AML-193 (cell line): ENCODE data around the gene PTPRN.
"Not testable (repeated sequence)": the region's sequence is repeated elsewhere in the genome, so short reads cannot be mapped to it uniquely, and the experiment has no call there.

Experiments
- DNase-seq, 2 experiments: peaks; one replicate each; lab custom pipeline; 2025; lab: John Stamatoyannopoulos, UW

PTPRN gene

GRCh38 chr2:219309278-219309677 lies at the start of gene PTPRN:
Gene PTPRN, minus strand, starts transcription at chr2:219309401. Its CDS starts 69 bp downstream, at chr2:219309332.
- DNase-seq = no peak

- no peak for DNase-seq
These were observed 49.2 kb upstream of the PTPRN start for GRCh38 chr2:219358170-219359075.

- DNase-seq = peak; percentile 86 to 91
These were observed 47.6 kb upstream of the PTPRN start for GRCh38 chr2:219356834-219357233.

- DNase-seq = no peak
These were observed 45.4 kb upstream of the PTPRN start for GRCh38 chr2:219354582-219354981.

- DNase-seq = no peak
These were observed 43.9 kb upstream of the PTPRN start for GRCh38 chr2:219353129-219353528.

GRCh38 chr2:219352448-219353023 lies 43.3 kb upstream of the PTPRN start:
- peak; percentile 39 to 55 for DNase-seq

GRCh38 chr2:219350710-219351221 lies 41.6 kb upstream of the PTPRN start:
- no peak for DNase-seq

GRCh38 chr2:219350215-219350614 lies 41.0 kb upstream of the PTPRN start:
- no peak for DNase-seq

GRCh38 chr2:219344751-219345430 lies 35.7 kb upstream of the PTPRN start:
- DNase-seq = peak; percentile 2 to 3

GRCh38 chr2:219335373-219335786 lies 26.2 kb upstream of the PTPRN start:
- no peak for DNase-seq

GRCh38 chr2:219334076-219334475 lies 24.9 kb upstream of the PTPRN start:
- no peak for DNase-seq

- no peak for DNase-seq
These were observed 23.3 kb upstream of the PTPRN start, which contains the start of gene RESP18 for GRCh38 chr2:219332542-219332941. Gene RESP18, minus strand, starts transcription at chr2:219332744.

- no peak for DNase-seq
These were observed 22.5 kb upstream of the PTPRN start for GRCh38 chr2:219331560-219332213.

GRCh38 chr2:219327719-219328118 lies 18.5 kb upstream of the PTPRN start:
- DNase-seq = no peak

GRCh38 chr2:219325657-219326315 lies 16.6 kb upstream of the PTPRN start:
- DNase-seq = no peak

- DNase-seq = no peak
These were observed 15.9 kb upstream of the PTPRN start for GRCh38 chr2:219325136-219325535.

- no peak for DNase-seq
These were observed 14.2 kb upstream of the PTPRN start for GRCh38 chr2:219323434-219323833.

- DNase-seq = no peak
These were observed 5.7 kb upstream of the PTPRN start for GRCh38 chr2:219314804-219315468.

- DNase-seq = not testable (repeated sequence)
These were observed 3.6 kb upstream of the PTPRN start for GRCh38 chr2:219312683-219313263.
